GM12865 (cell line): ENCODE data around the gene ALX4.

Experiments
- DNase-seq: peaks from one replicate; pipeline ENCODE4 v3.0.0; 2010; ENCODE audit warnings: low read depth
- H3K4me3 ChIP-seq: 2 replicates; pipeline ENCODE4 v1.5.1; 2011; ENCODE audit warnings: mild to moderate bottlenecking, low read depth, low read length, control low read depth
- TF ChIP-seq, protein P1 (sequence below): IDR thresholded peaks from 2 replicates; pipeline ENCODE4 v1.5.1; 2011; ENCODE audit warnings: low read length, control low read depth, low read depth, inconsistent platforms; ENCODE audit not compliant: insufficient read depth; ENCODE audit errors: missing control alignments

ALX4 gene

DNA sequence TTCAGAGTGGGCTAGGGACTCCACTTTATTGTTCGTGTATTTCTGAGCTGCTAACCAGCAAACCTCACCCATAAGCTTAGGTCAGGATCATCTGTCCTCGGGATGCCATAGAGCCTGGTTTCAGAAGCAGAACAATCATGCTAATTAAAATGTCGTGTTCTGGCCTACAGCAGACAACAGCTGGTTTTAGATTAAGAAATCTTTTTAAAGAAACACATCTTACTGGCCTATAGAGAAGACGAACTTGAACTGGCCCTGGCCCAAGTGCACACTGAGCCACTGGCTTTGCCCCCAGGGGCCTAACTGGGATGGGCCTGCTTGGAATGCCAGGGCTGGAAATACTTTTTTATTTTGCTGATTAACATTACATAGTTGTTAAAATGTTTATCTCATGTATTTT lies 63.2 kb downstream of the ALX4 start:
- TF ChIP-seq, protein P1, sequence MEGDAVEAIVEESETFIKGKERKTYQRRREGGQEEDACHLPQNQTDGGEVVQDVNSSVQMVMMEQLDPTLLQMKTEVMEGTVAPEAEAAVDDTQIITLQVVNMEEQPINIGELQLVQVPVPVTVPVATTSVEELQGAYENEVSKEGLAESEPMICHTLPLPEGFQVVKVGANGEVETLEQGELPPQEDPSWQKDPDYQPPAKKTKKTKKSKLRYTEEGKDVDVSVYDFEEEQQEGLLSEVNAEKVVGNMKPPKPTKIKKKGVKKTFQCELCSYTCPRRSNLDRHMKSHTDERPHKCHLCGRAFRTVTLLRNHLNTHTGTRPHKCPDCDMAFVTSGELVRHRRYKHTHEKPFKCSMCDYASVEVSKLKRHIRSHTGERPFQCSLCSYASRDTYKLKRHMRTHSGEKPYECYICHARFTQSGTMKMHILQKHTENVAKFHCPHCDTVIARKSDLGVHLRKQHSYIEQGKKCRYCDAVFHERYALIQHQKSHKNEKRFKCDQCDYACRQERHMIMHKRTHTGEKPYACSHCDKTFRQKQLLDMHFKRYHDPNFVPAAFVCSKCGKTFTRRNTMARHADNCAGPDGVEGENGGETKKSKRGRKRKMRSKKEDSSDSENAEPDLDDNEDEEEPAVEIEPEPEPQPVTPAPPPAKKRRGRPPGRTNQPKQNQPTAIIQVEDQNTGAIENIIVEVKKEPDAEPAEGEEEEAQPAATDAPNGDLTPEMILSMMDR = no peak
- DNase-seq = no peak
- no peak overlapping the region for H3K4me3 ChIP-seq

DNA sequence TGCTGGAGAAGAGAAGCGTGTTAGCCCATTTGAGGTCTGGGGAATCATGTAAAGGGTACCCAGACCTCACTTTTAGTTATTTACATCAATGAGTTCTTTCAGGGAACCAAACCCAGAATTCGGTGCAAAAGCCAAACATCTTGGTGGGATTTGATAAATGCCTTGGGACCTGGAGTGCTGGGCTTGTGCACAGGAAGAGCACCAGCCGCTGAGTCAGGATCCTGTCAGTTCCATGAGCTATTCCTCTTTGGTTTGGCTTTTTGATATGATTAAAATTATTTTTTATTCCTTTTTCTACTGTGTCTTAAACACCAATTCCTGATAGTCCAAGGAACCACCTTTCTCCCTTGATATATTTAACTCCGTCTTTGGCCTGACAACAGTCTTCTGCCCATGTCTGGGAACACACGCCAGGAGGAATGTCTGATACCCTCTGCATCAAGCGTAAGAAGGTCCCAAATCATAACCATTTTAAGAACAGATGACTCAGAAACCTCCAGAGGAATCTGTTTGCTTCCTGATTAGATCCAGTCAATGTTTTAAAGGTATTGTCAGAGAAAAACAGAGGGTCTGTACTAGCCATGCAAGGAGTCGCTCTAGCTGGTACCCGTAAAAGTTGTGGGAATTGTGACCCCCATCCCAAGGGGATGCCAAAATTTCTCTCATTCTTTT lies 65.2 kb downstream of the ALX4 start:
- TF ChIP-seq, protein P1 = no peak
- DNase-seq = no peak
- H3K4me3 ChIP-seq = no peak overlapping the region

DNA sequence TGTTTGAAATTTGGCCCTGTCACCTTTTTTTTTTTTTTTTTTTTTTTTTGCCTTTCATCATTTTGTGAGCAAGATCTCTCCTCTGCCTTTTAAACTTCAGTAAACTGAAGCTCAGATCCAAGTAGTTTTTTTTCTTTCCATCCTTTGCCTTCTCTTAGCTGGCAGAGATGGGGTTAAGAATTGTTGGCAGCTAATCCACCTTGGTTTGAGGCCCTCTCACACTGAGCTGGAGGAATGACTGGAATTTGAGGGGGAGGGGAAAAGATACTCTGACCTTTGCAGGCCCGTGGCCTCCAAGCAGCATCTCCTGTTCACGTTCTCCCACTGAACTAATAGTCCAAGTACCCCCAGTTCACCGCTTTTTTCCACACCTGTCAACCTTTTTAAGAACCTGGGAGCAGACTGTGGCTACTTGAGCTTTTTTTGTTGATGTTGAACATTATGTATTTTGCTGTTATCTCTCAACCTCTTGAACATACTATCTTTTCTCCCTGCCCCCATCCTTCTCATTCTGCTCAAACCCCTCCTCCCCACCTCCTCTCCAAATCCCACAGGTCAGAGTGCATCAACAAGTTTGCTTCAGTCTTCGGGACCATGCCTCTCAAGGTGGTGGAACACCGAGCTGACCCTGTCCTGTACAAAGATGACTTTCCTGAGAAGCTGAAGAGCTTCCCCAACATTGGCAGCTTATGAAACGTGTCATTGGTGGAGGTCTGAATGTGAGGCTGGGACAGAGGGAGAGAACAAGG lies 66.2 kb downstream of the ALX4 start:
- DNase-seq = no peak

DNA sequence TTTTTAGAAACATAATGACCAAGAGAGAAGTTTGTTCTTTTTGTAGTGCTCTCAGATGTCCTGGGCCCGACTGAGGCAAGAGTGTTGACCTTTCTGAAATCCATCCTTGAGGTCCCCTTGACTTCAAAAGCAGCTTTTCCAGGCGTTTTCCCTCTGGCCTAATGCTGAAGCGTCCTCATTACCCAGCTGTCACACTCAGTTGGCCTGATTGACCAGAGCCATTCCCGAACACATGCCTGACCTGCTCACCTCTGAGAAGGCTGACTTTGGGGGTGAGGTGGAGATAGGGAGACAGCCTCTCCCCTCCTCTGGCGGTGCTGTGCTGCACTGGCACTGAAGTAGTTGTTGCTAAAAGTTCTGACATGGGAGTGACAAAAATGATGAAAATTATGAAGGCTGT lies 66.9 kb downstream of the ALX4 start:
- TF ChIP-seq, protein P1 = no peak
- no peak for DNase-seq
- no peak overlapping the region for H3K4me3 ChIP-seq

More for the DNA sequence above, 66.2 kb downstream of the ALX4 start:
- TF ChIP-seq, protein P1 = no peak
- no peak overlapping the region for H3K4me3 ChIP-seq

DNA sequence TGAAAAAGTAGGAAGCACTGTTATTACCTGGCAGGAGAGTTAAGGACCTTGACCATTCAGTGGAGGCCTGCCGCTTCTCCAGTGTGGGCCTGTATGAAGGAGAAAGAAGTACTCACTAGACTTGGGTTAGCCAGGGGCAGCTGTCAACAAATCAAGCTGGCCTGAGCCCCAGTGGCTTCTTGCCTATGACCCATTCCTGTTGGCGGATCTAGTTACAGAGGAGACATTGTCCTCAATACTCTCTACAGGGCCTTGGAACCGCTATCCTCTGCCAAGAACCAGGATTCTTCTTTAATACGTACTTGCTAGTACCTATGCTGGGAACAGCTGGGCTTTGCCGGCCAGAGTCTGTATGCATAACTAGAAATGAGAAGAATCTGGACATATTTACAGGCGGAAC lies 68.1 kb downstream of the ALX4 start:
- DNase-seq = no peak
- H3K4me3 ChIP-seq = no peak overlapping the region
- TF ChIP-seq, protein P1 = no peak

DNA sequence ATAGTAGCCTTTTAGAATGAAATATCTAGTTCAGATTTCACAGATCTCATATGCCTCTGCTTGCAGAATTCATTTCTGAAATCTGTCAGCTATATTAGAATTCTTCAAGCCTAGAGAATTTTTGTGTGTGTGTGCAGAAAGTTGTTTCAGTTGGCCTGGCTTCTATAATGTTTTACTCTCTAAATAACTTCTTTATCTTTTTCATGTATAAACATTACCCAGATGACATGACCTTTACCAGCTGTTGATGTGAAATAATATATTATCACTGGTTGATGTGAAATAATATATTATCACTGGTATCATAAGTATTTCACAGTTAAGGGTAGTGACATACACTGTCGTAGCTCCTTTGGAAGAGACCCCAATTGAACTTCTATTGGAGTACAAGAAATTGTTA lies 72.8 kb downstream of the ALX4 start:
- no peak for DNase-seq
- TF ChIP-seq, protein P1 = no peak

DNA sequence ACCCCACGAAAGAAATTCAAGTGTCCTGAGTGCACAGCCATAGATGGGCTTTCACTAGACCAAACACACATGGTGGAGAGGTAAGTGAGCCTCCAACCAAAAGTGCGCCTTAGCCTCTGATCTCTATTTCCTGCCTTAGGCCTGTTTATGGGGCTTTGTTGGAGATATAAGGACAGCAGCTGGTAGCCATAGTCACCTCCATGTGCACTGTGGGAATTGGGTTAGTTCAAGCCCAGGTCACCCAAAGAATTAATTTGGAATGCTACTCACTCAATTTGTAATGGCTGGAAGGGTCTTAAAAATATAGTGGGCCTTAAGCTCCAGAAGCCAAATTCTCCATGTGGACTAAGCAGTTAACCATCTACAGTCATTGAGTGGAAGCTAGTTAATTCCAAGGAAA lies 73.6 kb downstream of the ALX4 start:
- H3K4me3 ChIP-seq = no peak overlapping the region
- no peak for DNase-seq
- TF ChIP-seq, protein P1 = no peak

More for the DNA sequence above, 72.8 kb downstream of the ALX4 start:
- no peak overlapping the region for H3K4me3 ChIP-seq
